ENCODE data around the gene RHPN2. TPM values are rescaled to one million over a fixed set of nuclear protein-coding genes. Genes with fewer than 3 reads are reported as not detected.

The RHPN2 gene
- total and polyA plus RNA-seq, 2 of the 13 experiments (the other 11 are each of a cell fraction or from before 2014, with no cell fraction given), result 20.3 to 48.0 TPM

GRCh38 chr19:33029746-33030303 lies 34.9 kb downstream of the RHPN2 start:
- Histone ChIP-seq H3K36me3 (replicated peaks in 1 of 2; ENCODE audit: control insufficient read depth in 1 of 2, insufficient read depth in 2 of 2, low read length in 2 of 2) (peaks cover 5 to 10% of the 10 kb centered on the region in 2 experiments; a peak in 3 of 5 replicates), H3K79me2 (ENCODE audit: insufficient read depth, low read length) (peaks cover 47% of the 10 kb centered on the region), H3K27me3 (ENCODE audit: control insufficient read depth in 1 of 2, insufficient read depth in 2 of 2, low read length in 2 of 2) (no peaks in the 10 kb centered on the region), H2AFZ (ENCODE audit: low read length) (no peak overlapping the region), H3K4me3 (replicated peaks in 1 of 3; ENCODE audit: insufficient read depth in 1 of 3, low read depth in 2 of 3, low read length in 3 of 3) (no peak overlapping the region), H3K4me2 (ENCODE audit: low read depth, low read length) (no peak overlapping the region), H3K9ac (ENCODE audit: insufficient read depth, low read depth, low read length) (no peak overlapping the region), H3K4me1 (ENCODE audit: insufficient read depth, low read length) (peaks cover 24% of the 10 kb centered on the region), H4K20me1 (ENCODE audit: insufficient read depth, low read length) (no peaks in the 10 kb centered on the region), H3K27ac (ENCODE audit: extremely low read length, insufficient read depth, low read length) (no peak overlapping the region), H3K9me3 (ENCODE audit: low read length) (peaks cover 6% of the 10 kb centered on the region; the same call in 1 of the 2 replicates)
- DNase-seq (ENCODE audit: low spot score) (no peak), FAIRE-seq (no peak), ATAC-seq (no peak)
- no TSS peak for BruUV-seq (replicated peaks)
- WGBS (ENCODE audit: low lambda C conversion rate), result 98% methylated on average over 9 of the region's 9 CpGs
- ChIA-PET POLR2A (no interaction called here), CTCF (ENCODE audit: low intra/inter-chr PET ratio, low total read pairs) (no interaction called here)
- in situ Hi-C loops (cut with HindIII; ENCODE audit: extremely low pct_ligation_motif_present, low pct_unique_long_range_greater_than_20kb), result no loop called here
- intact Hi-C loops (cut with micrococcal nuclease; ENCODE audit: unreplicated experiment), result loop anchor here (10.0 kb wide), 1 partner anchor 1745 kb away; the partner anchor contains the start of gene ZNF599
- TF ChIP-seq ZNF333 (CRISPR knock-in tag; IDR thresholded peaks at IDR 0.05; ENCODE audit: borderline replicate concordance) (no peak), CAMTA2 (CRISPR knock-in tag; IDR thresholded peaks at IDR 0.05; ENCODE audit: borderline replicate concordance) (no peak), HIVEP1 (CRISPR knock-in tag; IDR thresholded peaks at IDR 0.05) (no peak), DZIP1 (CRISPR knock-in tag; IDR thresholded peaks at IDR 0.05) (no peak), MYPOP (CRISPR knock-in tag; IDR thresholded peaks at IDR 0.05) (no peak), HNF1A (IDR thresholded peaks at IDR 0.05; ENCODE audit: low read depth) (no peak), HNF1A (CRISPR knock-in tag; IDR thresholded peaks at IDR 0.05; ENCODE audit: borderline replicate concordance) (no peak), RELA (CRISPR knock-in tag; IDR thresholded peaks at IDR 0.05) (no peak), ZNF790 (CRISPR knock-in tag; IDR thresholded peaks at IDR 0.05; ENCODE audit: borderline replicate concordance) (no peak), ZNF570 (CRISPR knock-in tag; IDR thresholded peaks at IDR 0.05; ENCODE audit: borderline replicate concordance) (no peak), USF2 (IDR thresholded peaks at IDR 0.05; ENCODE audit: low read depth, low read length) (no peak), USF2 (CRISPR knock-in tag; IDR thresholded peaks at IDR 0.05; ENCODE audit: borderline replicate concordance) (no peak), THAP11 (CRISPR knock-in tag; IDR thresholded peaks at IDR 0.05) (no peak)

Data from HepG2 (cell line).